Activated CD4-positive, alpha-beta T cell treated with anti-CD3 and anti-CD28 coated beads for 36 hours (primary cell): ENCODE data around the gene WDR37. TPM values are rescaled to one million over a fixed set of nuclear protein-coding genes. Genes with fewer than 3 reads are reported as not detected.
"Not testable (repeated sequence)": the region's sequence is repeated elsewhere in the genome, so short reads cannot be mapped to it uniquely, and the experiment has no call there.

Experiments used
- ATAC-seq: fragments of 200-7000 bp; cut with Tn5 transposase; one replicate; pipeline ENCODE4 v1.10.0; 2021; ENCODE audit warnings: mild to moderate bottlenecking, moderate library complexity
- CTCF ChIA-PET: fragments of 350-600 bp; sonication (Branson Sonifier 250); formaldehyde crosslinking; loops from one replicate; lab custom pipeline; 2021; ENCODE audit warnings: antibody characterized with exemption; lab: Charles Lee
- POLR2A ChIA-PET: fragments of 350-600 bp; sonication (Branson Sonifier 250); formaldehyde crosslinking; loops from one replicate; lab custom pipeline; 2021; ENCODE audit warnings: antibody characterized with exemption, inconsistent platforms; lab: Charles Lee
- DNase-seq: peaks from one replicate; pipeline ENCODE4 v3.0.0-alpha.2; 2020
- H3K27ac Mint-ChIP-seq: one replicate; pipeline ENCODE4 v1.8.0; 2021; ENCODE audit warnings: mixed read lengths
- H3K27me3 Mint-ChIP-seq: one replicate; pipeline ENCODE4 v1.8.0; 2021; ENCODE audit warnings: mixed read lengths
- H3K36me3 Mint-ChIP-seq: one replicate; pipeline ENCODE4 v1.8.0; 2021; ENCODE audit warnings: low read depth, mixed read lengths
- H3K4me1 Mint-ChIP-seq: one replicate; pipeline ENCODE4 v1.8.0; 2021; ENCODE audit warnings: mixed read lengths
- H3K4me3 Mint-ChIP-seq: one replicate; pipeline ENCODE4 v1.8.0; 2021; ENCODE audit warnings: mild to moderate bottlenecking, moderate library complexity, mixed read lengths
- H3K9me3 Mint-ChIP-seq: one replicate; pipeline ENCODE4 v1.8.0; 2021; ENCODE audit warnings: low read depth, mixed read lengths
- intact Hi-C, 2 experiments: fragments of 100-400 bp; cut with DNase I in 1 of 2; cut with micrococcal nuclease in 1 of 2; formaldehyde crosslinking; loops; one replicate each; pipeline versions ENCODE4 v1.14.2 to v1.15.1; 2022 to 2024; cut with DNase I, micrococcal nuclease
- total RNA-seq, 2 experiments: library from RNA; stranded (reverse); gene quantifications; one replicate each; pipeline ENCODE4 v1.2.3, GENCODE V29; 2021

The WDR37 gene
- total RNA-seq, 2 experiments from 2014 or later = 16.3 to 16.8 TPM

DNA sequence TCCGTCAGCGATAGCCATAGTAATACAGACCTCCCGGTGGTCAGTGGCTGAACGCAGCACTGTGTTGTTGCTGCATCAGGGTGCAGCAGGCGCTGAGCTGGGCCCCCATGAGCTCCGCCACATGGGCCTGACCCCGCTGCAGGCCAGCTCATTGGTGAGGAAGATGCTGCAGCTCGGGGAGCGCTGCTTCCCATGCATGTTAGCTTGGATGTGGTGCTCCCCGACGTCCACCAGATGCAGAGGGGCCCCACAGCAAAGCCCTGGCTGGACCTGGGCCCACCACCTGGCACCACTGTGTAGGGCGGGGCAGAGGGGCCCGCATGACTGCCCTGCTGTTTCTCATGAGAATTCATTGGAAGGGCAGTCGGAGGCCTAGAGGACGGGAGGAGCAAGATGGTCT lies 50.8 kb downstream of the WDR37 start:
- Mint-ChIP-seq H3K27ac (peak overlapping the region; percentile 6), H3K27me3 (no peaks in the 10 kb centered on the region), H3K36me3 (peaks cover 72% of the 10 kb centered on the region), H3K9me3 (no peaks in the 10 kb centered on the region), H3K4me1 (peaks cover 33% of the 10 kb centered on the region), H3K4me3 (no peak overlapping the region)
- intact Hi-C loops = no loop called here
- CTCF ChIA-PET = no interaction called here
- ATAC-seq (no peak), DNase-seq (no peak)
- POLR2A ChIA-PET = no interaction called here

GRCh38 chr10:1107679-1108078 lies 51.5 kb downstream of the WDR37 start:
- intact Hi-C loops = no loop called here
- Mint-ChIP-seq H3K36me3 (peaks cover 73% of the 10 kb centered on the region), H3K4me1 (peaks cover 31% of the 10 kb centered on the region), H3K27ac (no peak overlapping the region), H3K27me3 (no peaks in the 10 kb centered on the region), H3K4me3 (no peak overlapping the region), H3K9me3 (no peaks in the 10 kb centered on the region)
- POLR2A ChIA-PET = no interaction called here
- DNase-seq (no peak), ATAC-seq (no peak)
- CTCF ChIA-PET = interaction anchor here (0.7 kb wide), 1 partner anchor 10 kb away, joined by 3 read pairs; no protein-coding TSS in a partner anchor

- Mint-ChIP-seq H3K4me1 (peaks cover 32% of the 10 kb centered on the region), H3K36me3 (peaks cover 66% of the 10 kb centered on the region), H3K9me3 (no peaks in the 10 kb centered on the region), H3K27ac (peak overlapping the region; percentile 73), H3K27me3 (no peaks in the 10 kb centered on the region), H3K4me3 (peak overlapping the region; percentile 49)
- ChIA-PET CTCF (interaction anchor here (0.6 to 1.9 kb wide), 22 partner anchors 9 to 651 kb away, joined by 3 to 11 read pairs (median 3); partner anchors contain the start of genes GTPBP4 and WDR37), POLR2A (interaction anchor here (0.7 kb wide), 1 partner anchor 627 kb away, joined by 5 read pairs; the partner anchor contains the start of gene ADARB2)
- intact Hi-C loops = loop anchor here (1.0 to 2.0 kb wide), 5 partner anchors 16 to 829 kb away; no protein-coding TSS in a partner anchor
- ATAC-seq = peak; percentile 95
- DNase-seq = peak; percentile 90
Observed at GRCh38 chr10:1109795-1110673, 53.8 kb downstream of the WDR37 start.

- peaks cover 68% of the 10 kb centered on the region for H3K36me3 Mint-ChIP-seq
- POLR2A ChIA-PET = interaction anchor here (0.7 kb wide), 1 partner anchor 627 kb away, joined by 5 read pairs; the partner anchor contains the start of gene ADARB2
- no peak for DNase-seq
- H3K27me3 Mint-ChIP-seq = no peaks in the 10 kb centered on the region
- H3K4me1 Mint-ChIP-seq = peaks cover 32% of the 10 kb centered on the region
- CTCF ChIA-PET = interaction anchor here (0.6 to 1.9 kb wide), 16 partner anchors 13 to 652 kb away, joined by 3 to 11 read pairs (median 4); partner anchors contain the start of gene WDR37
- peak overlapping the region; percentile 73 for H3K27ac Mint-ChIP-seq
- intact Hi-C loops = loop anchor here (1.0 to 2.0 kb wide), 4 partner anchors 16 to 828 kb away; no protein-coding TSS in a partner anchor
- H3K9me3 Mint-ChIP-seq = no peaks in the 10 kb centered on the region
- no peak for ATAC-seq
- peak overlapping the region; percentile 49 for H3K4me3 Mint-ChIP-seq
Observed at GRCh38 chr10:1110674-1111119, 54.5 kb downstream of the WDR37 start.

DNA sequence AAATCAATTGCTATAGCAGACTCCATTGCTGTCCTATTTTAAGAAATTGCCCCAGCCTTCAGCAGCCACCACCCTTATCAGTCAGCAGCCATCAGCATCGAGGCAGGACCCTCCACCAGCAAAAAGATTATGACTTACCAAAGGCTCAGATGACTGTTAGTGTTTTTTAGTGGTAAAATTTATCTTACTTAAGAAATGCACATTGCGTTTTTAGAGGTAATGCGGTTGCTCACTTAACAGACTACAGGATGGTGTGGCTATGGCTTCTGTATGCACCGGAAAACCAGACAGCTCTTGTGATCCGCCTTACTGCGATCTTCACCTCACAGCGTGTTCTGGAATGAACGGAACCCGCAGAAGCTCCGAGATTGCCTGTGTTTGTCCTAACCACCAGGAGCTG lies 58.1 kb downstream of the WDR37 start:
- ChIA-PET POLR2A (no interaction called here), CTCF (no interaction called here)

GRCh38 chr10:1114719-1115606 lies 58.8 kb downstream of the WDR37 start:
- ChIA-PET CTCF (no interaction called here), POLR2A (no interaction called here)
- intact Hi-C loops = no loop called here
- Mint-ChIP-seq H3K36me3 (peaks cover 73% of the 10 kb centered on the region), H3K9me3 (no peaks in the 10 kb centered on the region), H3K27me3 (no peaks in the 10 kb centered on the region), H3K4me3 (no peak overlapping the region), H3K27ac (no peak overlapping the region), H3K4me1 (peaks cover 53% of the 10 kb centered on the region)
- no peak for ATAC-seq
- no peak for DNase-seq

More for the DNA sequence above, 58.1 kb downstream of the WDR37 start:
- Mint-ChIP-seq H3K9me3 (no peaks in the 10 kb centered on the region), H3K4me1 (peaks cover 56% of the 10 kb centered on the region), H3K36me3 (peaks cover 73% of the 10 kb centered on the region), H3K27ac (no peak overlapping the region), H3K27me3 (no peaks in the 10 kb centered on the region), H3K4me3 (no peak overlapping the region)
- ATAC-seq = no peak
- intact Hi-C loops = no loop called here
- DNase-seq = no peak

- DNase-seq (no peak), ATAC-seq (no peak)
- no peak overlapping the region for H3K4me3 Mint-ChIP-seq
- H3K27me3 Mint-ChIP-seq = no peaks in the 10 kb centered on the region
- H3K9me3 Mint-ChIP-seq = no peaks in the 10 kb centered on the region
- ChIA-PET POLR2A (no interaction called here), CTCF (no interaction called here)
- H3K27ac Mint-ChIP-seq = no peak overlapping the region
- peaks cover 68% of the 10 kb centered on the region for H3K36me3 Mint-ChIP-seq
- H3K4me1 Mint-ChIP-seq = peaks cover 47% of the 10 kb centered on the region
- intact Hi-C loops = no loop called here
Observed at GRCh38 chr10:1115607-1115955, 59.4 kb downstream of the WDR37 start.

DNA sequence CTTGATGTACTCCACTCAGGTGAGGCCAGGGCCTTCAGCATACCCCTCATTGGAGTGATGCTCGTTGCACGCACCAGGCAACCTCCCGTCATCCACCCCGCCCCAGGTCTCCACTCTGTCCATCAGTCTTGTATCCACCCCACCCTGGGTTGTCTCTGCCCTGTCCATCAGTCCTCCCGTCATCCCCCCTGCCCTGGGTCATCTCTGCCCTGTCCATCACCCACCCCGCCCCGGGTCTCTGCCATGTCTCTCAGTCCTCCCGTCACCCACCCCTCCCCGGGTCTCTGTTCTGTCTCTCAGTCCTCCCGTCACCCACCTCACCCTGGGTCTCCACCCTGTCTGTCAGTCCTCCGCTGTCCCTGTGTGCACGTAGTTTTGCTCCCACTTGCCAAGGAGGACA lies 59.9 kb downstream of the WDR37 start:
- DNase-seq (no peak), ATAC-seq (no peak)
- Mint-ChIP-seq H3K4me3 (no peak overlapping the region), H3K9me3 (no peaks in the 10 kb centered on the region), H3K36me3 (peaks cover 65% of the 10 kb centered on the region), H3K27me3 (no peaks in the 10 kb centered on the region), H3K27ac (no peak overlapping the region), H3K4me1 (peaks cover 42% of the 10 kb centered on the region)
- intact Hi-C loops = no loop called here
- ChIA-PET POLR2A (no interaction called here), CTCF (no interaction called here)

- no peaks in the 10 kb centered on the region for H3K27me3 Mint-ChIP-seq
- H3K4me1 Mint-ChIP-seq = peaks cover 36% of the 10 kb centered on the region
- no peaks in the 10 kb centered on the region for H3K9me3 Mint-ChIP-seq
- H3K4me3 Mint-ChIP-seq = no peak overlapping the region
- DNase-seq = no peak
- ChIA-PET POLR2A (no interaction called here), CTCF (interaction anchor here (0.8 kb wide), 1 partner anchor 9 kb away, joined by 3 read pairs; no protein-coding TSS in a partner anchor)
- no peak overlapping the region for H3K27ac Mint-ChIP-seq
- no peak for ATAC-seq
- H3K36me3 Mint-ChIP-seq = peaks cover 60% of the 10 kb centered on the region
- intact Hi-C loops = no loop called here
Observed at GRCh38 chr10:1116696-1117280, 60.6 kb downstream of the WDR37 start.

DNA sequence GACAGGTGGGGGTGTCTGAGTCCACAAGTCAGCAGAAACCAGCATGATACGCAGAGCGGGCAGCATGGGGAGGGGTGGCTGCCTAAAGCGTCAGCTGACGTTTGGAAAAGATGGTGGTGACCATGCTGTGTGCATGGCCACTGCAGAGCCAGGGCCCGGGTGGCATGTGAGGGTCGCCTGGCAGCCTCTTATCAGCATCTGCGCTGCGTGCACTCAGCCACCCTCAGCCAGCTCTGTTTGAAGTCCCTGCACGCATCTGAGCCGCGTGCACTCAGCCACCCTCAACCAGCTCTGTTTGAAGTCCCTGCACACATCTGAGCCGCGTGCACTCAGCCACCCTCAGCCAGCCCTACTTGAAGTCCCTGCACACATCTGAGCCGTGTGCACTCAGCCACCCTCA lies 61.5 kb downstream of the WDR37 start:
- H3K9me3 Mint-ChIP-seq = no peaks in the 10 kb centered on the region
- ChIA-PET CTCF (interaction anchor here (0.8 kb wide), 1 partner anchor 9 kb away, joined by 3 read pairs; no protein-coding TSS in a partner anchor), POLR2A (interaction anchor here (0.6 kb wide), 1 partner anchor 835 kb away, joined by 10 read pairs; no protein-coding TSS in a partner anchor)
- intact Hi-C loops = no loop called here
- no peak for ATAC-seq
- peaks cover 57% of the 10 kb centered on the region for H3K36me3 Mint-ChIP-seq
- H3K27me3 Mint-ChIP-seq = no peaks in the 10 kb centered on the region
- no peak for DNase-seq
- H3K4me3 Mint-ChIP-seq = no peak overlapping the region
- H3K27ac Mint-ChIP-seq = no peak overlapping the region
- H3K4me1 Mint-ChIP-seq = peaks cover 35% of the 10 kb centered on the region

GRCh38 chr10:1118318-1118717 lies 62.1 kb downstream of the WDR37 start:
- H3K27ac Mint-ChIP-seq, DNase-seq, H3K9me3 Mint-ChIP-seq, CTCF ChIA-PET, POLR2A ChIA-PET, intact Hi-C loops, H3K4me3 Mint-ChIP-seq, ATAC-seq, H3K27me3 Mint-ChIP-seq: not testable (repeated sequence)
- H3K4me1 Mint-ChIP-seq = peaks cover 39% of the 10 kb centered on the region
- H3K36me3 Mint-ChIP-seq = peaks cover 57% of the 10 kb centered on the region
